ENCODE measurements around the gene PIK3C2A. TPM values are rescaled to one million over a fixed set of nuclear protein-coding genes. Genes with fewer than 3 reads are reported as not detected.

Gene PIK3C2A
- total RNA-seq, 2 donors from 2014 or later = 108 to 109 TPM

- no peaks in the 10 kb centered on the region for H3K27me3 ChIP-seq (ENCODE audit: control insufficient read depth, insufficient read depth, low read length, poor library complexity, severe bottlenecking)
- no peaks in the 10 kb centered on the region for H3K4me1 ChIP-seq (ENCODE audit: control insufficient read depth, insufficient read depth, low read length)
- Mint-ChIP-seq H3K36me3 (ENCODE audit: low read depth) (peaks cover 28% of the 10 kb centered on the region), H3K4me3 (no peak overlapping the region), H3K9me3 (no peaks in the 10 kb centered on the region), H3K27me3 (ENCODE audit: insufficient read depth) (no peaks in the 10 kb centered on the region), H3K27ac (peak overlapping the region; percentile 52), H3K4me1 (peaks cover 1% of the 10 kb centered on the region)
- no peak overlapping the region for H3K4me3 ChIP-seq (ENCODE audit: low read length)
- no peak for TF ChIP-seq CTCF (conservative IDR thresholded peaks at IDR 0.05)
- no CpG with 5 or more reads among the region's 2 CpGs for WGBS, 2 experiments (ENCODE audit: insufficient coverage in 1 of 2, insufficient read length in 1 of 2)
- DNase-seq = no peak
- H3K27ac ChIP-seq (ENCODE audit: low read depth, low read length) = no peak overlapping the region
- H3K36me3 ChIP-seq (ENCODE audit: control insufficient read depth, insufficient read depth, low read length) = peaks cover 41% of the 10 kb centered on the region
- H3K9me3 ChIP-seq (ENCODE audit: control insufficient read depth, low read length) = no peaks in the 10 kb centered on the region
- no peak overlapping the region for H3K9ac ChIP-seq (ENCODE audit: extremely low read depth, low read length, poor library complexity, severe bottlenecking)
Observed at GRCh38 chr11:17171343-17171742, 36.4 kb downstream of the PIK3C2A start.

GRCh38 chr11:17169876-17170275 is 37.9 kb downstream of the PIK3C2A start:
- Histone ChIP-seq H3K4me3 (ENCODE audit: low read length) (no peak overlapping the region), H3K9me3 (ENCODE audit: control insufficient read depth, low read length) (no peaks in the 10 kb centered on the region), H3K27me3 (ENCODE audit: control insufficient read depth, insufficient read depth, low read length, poor library complexity, severe bottlenecking) (no peaks in the 10 kb centered on the region), H3K9ac (ENCODE audit: extremely low read depth, low read length, poor library complexity, severe bottlenecking) (no peak overlapping the region), H3K27ac (ENCODE audit: low read depth, low read length) (no peak overlapping the region), H3K36me3 (ENCODE audit: control insufficient read depth, insufficient read depth, low read length) (peaks cover 34% of the 10 kb centered on the region), H3K4me1 (ENCODE audit: control insufficient read depth, insufficient read depth, low read length) (peaks cover 5% of the 10 kb centered on the region)
- no peak overlapping the region for H3K27ac Mint-ChIP-seq
- TF ChIP-seq CTCF (conservative IDR thresholded peaks at IDR 0.05) = no peak
- no peaks in the 10 kb centered on the region for H3K9me3 Mint-ChIP-seq
- H3K4me1 Mint-ChIP-seq = peaks cover 8% of the 10 kb centered on the region
- WGBS, 2 experiments (ENCODE audit: insufficient coverage in 1 of 2, insufficient read length in 1 of 2) = 91% methylated on average over 1 of the region's 1 CpG; no CpG with 5 or more reads in 1 of the 2 experiments
- H3K27me3 Mint-ChIP-seq (ENCODE audit: insufficient read depth) = no peaks in the 10 kb centered on the region
- peaks cover 28% of the 10 kb centered on the region for H3K36me3 Mint-ChIP-seq (ENCODE audit: low read depth)
- no peak for DNase-seq
- H3K4me3 Mint-ChIP-seq = no peak overlapping the region

DNA sequence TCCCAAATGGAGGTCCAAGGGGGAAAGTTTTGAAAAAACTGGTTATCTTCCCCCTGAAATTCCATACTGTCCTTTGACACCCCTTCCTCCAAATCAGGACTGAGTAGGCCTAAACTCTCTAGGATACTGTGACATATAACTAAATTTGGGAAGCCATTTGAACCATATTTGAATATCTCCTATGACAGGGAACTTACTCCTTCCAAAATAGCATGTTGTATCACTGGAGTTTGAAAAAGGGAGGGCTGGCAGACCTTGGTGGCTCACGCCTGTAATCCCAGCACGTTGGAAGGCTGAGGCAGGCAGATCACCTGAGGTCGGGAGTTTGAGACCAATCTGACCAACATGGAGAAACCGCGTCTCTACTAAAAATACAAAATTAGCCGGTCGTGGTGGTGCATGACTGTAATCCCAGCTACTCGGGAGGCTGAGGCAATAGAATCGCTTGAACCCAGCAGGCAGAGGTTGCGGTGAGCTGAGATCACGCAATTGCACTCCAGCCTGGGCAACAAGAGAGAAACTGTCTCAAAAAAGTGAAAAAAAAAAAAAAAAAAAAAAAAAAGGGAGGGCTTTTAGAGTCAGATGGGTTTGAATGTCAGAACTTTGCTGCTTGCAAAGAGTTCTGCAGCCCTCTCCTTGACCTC is 42.4 kb downstream of the PIK3C2A start:
- Histone ChIP-seq H3K27ac (ENCODE audit: low read depth, low read length) (no peak overlapping the region), H3K4me1 (ENCODE audit: control insufficient read depth, insufficient read depth, low read length) (peaks cover 5% of the 10 kb centered on the region), H3K9me3 (ENCODE audit: control insufficient read depth, low read length) (no peaks in the 10 kb centered on the region), H3K27me3 (ENCODE audit: control insufficient read depth, insufficient read depth, low read length, poor library complexity, severe bottlenecking) (no peaks in the 10 kb centered on the region), H3K4me3 (ENCODE audit: low read length) (peak overlapping the region; percentile 3), H3K36me3 (ENCODE audit: control insufficient read depth, insufficient read depth, low read length) (peaks cover 48% of the 10 kb centered on the region), H3K9ac (ENCODE audit: extremely low read depth, low read length, poor library complexity, severe bottlenecking) (no peak overlapping the region)
- 95% methylated on average over 10 to 11 of the region's 11 CpGs for WGBS, 2 experiments (ENCODE audit: insufficient coverage in 1 of 2, insufficient read length in 1 of 2)
- TF ChIP-seq CTCF (conservative IDR thresholded peaks at IDR 0.05) = no peak
- H3K9me3 Mint-ChIP-seq = no peaks in the 10 kb centered on the region
- H3K4me3 Mint-ChIP-seq = no peak overlapping the region
- peak overlapping the region; percentile 48 for H3K27ac Mint-ChIP-seq
- no peaks in the 10 kb centered on the region for H3K27me3 Mint-ChIP-seq (ENCODE audit: insufficient read depth)
- peaks cover 22% of the 10 kb centered on the region for H3K4me1 Mint-ChIP-seq
- H3K36me3 Mint-ChIP-seq (ENCODE audit: low read depth) = peaks cover 27% of the 10 kb centered on the region
- DNase-seq = no peak

All from endodermal cell (in vitro differentiated cells).